Measurements from ENCODE around the gene CDH13.

The CDH13 gene

DNA sequence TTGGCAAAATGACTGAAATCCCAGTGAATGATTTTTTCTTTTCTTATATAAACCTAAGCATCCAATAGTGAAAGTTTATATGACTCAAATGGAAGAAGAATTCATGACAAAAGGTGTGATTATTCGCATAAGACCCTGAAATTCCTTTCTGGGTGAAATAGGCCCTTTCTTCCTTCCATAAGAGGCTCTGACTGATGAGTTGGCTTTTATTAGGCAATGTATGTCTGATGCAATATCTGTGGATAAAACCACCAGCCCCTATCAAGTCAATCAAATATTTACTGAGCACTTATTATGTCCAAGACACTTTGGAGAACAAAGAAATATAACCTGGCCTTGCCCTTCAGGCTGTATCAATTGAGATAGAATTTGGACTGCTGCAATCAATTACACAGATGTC, 316.6 kb downstream of the CDH13 start:
- DNase-seq (ENCODE audit: low read depth in 3 of 3): no peak

- no peak for DNase-seq (ENCODE audit: low read depth in 3 of 3)
These were observed 318.8 kb downstream of the CDH13 start for GRCh38 chr16:82945420-82946101.

- DNase-seq (ENCODE audit: low read depth in 3 of 3): no peak
These were observed 320.9 kb downstream of the CDH13 start for GRCh38 chr16:82947698-82948097.

- no peak for DNase-seq (ENCODE audit: low read depth in 3 of 3)
These were observed 322.2 kb downstream of the CDH13 start for GRCh38 chr16:82949016-82949415.

- DNase-seq (ENCODE audit: low read depth in 3 of 3): no peak
These were observed 326.7 kb downstream of the CDH13 start for GRCh38 chr16:82953517-82953916.

DNA sequence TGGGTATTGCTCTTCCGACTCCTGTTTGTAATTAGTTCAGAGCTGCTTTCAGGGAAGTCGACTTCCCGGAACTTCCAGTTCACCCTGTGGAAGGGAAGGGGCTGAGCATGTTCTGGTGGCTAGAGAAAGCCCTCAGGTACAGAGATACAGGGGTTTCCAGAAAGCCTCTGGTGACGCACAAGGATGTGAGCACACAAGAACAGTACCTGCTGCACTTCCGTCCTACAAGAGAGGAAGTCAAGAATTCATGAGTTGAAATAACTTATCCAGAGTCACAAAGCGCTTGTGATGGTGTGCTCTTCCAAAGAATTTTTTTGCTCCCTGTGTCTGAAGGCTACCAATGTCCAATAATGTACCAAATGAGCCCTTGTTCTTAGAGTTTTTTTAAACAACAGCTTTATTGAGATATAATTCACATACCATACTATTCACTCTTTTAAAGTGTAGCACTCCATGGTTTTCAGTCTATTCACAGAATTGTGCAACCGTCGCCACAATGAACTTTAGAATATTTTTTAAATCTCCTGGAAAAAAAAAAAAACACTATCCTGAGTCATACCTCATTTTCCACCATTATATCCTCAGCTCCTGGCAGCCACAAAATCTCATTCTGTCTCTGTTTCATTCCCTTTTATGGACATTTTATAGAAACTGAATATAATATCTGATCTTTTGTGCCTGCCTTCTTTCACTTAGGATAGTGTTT, 327.6 kb downstream of the CDH13 start:
- DNase-seq (ENCODE audit: low read depth in 3 of 3): no peak

GRCh38 chr16:82955741-82956348, 329.1 kb downstream of the CDH13 start:
- no peak for DNase-seq (ENCODE audit: low read depth in 3 of 3)

DNA sequence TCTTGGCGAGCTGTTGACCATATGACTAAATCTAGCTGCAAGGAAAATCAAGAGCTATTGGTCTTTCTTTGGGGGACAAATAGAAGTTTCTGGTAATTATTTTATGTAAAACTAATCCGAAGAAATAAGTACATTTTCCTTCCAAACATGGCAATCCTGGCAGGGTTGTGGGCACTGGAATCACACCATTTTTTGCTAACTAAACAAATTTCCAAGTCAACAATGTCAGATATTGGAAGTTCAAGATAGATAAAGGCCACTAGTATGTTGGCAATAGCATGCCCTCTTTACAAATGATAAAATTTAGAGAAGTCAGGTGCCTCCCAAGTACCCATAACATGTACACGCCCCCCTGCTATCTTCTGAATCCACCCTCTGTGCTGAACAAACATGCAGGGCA, 330.4 kb downstream of the CDH13 start:
- no peak for DNase-seq (ENCODE audit: low read depth in 3 of 3)

DNA sequence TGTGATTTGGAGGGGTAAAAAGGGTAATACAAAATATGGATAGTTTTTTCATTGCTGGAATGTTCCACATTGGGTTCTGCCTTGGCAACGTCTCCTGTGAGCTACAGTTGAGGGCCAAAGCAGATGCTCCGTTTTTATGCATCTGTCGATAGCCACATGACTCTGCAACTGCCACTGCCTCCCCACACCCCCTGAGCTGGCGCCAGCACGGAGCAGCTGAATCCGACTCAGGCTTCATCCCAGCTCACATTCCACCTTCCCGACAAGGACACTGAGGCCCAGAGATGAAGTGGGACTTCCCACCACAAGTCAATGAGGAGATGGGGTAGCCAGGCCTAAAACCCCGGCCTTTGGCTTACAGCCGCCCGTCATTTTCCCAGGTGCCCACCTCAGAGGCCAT, 334.1 kb downstream of the CDH13 start:
- no peak for DNase-seq (ENCODE audit: low read depth in 3 of 3)

- no peak for DNase-seq (ENCODE audit: low read depth in 3 of 3)
These were observed 336.9 kb downstream of the CDH13 start for GRCh38 chr16:82963653-82964052.

- DNase-seq (ENCODE audit: low read depth in 3 of 3): no peak
These were observed 339.0 kb downstream of the CDH13 start for GRCh38 chr16:82965808-82966207.

GRCh38 chr16:82967424-82967823, 340.7 kb downstream of the CDH13 start:
- no peak for DNase-seq (ENCODE audit: low read depth in 3 of 3)

DNA sequence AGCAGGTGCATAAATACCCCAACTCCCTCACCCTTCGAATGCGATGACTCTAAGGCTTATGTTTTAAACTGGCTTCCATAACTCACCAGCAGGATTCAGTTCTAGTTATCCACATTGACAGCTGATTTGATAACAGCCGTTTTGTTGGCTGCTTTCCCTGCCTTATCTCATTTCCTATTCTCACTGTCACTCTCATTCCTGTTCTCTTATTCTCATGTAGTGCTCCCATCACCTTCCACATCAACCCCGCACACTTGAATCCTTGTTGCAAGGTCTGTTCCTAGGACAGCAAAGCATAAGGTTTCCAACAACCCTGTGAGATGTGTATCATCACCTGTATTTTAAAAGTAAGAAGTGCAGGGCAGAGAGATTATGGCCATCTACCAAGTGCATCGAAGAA, 344.4 kb downstream of the CDH13 start:
- no peak for DNase-seq (ENCODE audit: low read depth in 3 of 3)

GRCh38 chr16:82972331-82972919, 345.7 kb downstream of the CDH13 start:
- no peak for DNase-seq (ENCODE audit: low read depth in 3 of 3)

DNA sequence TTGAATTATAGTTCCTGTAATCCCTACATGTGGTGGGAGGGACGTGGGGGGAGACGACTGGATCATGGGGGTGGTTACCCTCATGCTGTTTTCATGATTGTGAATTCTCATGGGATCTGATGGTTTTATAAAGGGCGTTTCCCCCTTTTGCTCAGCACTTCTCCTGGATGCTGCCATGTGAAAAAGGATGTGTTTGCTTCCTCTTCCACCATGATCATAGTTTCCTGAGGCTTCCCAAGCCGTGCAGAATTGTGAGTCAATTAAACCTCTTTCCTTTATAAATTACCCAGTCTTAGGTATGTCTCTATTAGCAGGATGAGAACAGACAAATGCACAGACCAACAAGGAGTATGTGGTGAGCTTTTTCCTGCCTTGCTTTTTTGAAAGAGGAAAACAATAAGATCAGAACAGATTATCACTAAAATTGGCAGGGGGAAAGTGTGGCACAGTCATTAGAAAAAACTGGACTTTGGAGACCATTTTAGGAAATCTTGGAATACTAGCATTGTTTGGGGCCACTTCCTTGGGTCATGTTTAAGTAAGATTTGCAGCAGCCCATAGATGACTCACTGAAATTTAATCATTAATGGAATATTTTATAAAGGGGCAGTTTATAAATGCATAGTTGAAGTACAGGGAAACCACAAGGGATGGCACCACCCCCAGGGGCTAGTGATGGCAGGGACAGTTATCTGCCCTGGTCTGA, 352.8 kb downstream of the CDH13 start:
- no peak for DNase-seq (ENCODE audit: low read depth in 3 of 3)

- DNase-seq (ENCODE audit: low read depth in 3 of 3): no peak
These were observed 354.0 kb downstream of the CDH13 start for GRCh38 chr16:82980810-82981209.

DNA sequence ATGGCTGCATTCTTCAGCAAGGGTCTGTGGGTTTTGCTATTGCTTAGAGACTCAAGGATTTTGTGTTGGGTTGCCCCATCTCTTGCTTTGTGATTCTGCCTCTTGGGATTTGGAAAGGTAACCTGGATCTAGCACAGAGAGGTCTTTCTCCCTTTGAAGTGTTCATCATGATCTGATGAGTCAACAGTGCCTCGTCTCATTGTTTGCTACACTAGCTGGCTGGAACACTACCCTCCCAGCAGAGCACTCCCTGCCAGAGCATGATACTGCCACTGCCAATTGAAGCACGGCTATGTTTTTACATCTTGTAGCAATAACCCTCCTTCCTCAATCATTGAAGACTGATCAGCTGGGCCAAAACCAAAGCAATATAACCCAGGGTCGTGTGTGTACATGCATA, 361.0 kb downstream of the CDH13 start:
- DNase-seq (ENCODE audit: low read depth in 3 of 3): no peak

DNA sequence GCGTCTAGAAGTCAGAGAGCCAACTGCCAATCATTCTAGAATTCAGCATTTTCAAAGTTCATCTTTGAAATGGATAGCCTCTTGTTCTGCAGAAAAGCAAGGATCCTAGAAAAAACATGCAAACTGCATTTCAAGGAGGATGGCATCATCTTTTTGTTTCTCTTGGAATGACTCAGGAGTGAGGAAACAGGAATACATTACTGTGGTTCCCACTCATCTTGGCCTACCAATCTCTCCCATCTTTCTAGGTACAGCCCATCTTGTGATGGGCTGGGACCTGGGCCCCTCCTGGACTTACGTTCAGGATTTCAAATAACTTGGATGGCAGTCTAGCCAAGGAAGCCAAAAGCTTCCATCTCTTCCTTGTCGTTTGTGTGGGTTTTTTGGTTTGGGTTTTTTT, 363.4 kb downstream of the CDH13 start:
- DNase-seq (ENCODE audit: low read depth in 3 of 3): no peak

DNA sequence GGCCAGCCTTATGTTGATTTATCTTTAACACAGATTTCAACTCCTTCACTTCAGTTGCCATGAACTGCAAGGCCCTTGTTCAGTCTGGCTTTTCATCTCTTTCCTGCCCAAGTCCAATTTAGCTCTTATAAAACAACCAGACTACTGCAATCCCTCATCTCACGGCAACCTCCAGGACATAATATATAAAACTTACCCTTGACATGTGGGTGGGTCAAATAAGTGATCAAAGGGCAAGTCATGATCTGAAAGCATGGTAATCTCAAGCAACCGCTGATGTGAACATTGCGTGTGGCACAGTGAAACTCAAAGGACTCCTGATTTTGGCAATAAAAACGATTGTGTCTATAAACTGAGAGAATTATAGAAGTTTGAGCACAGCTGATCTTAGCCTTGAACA, 364.6 kb downstream of the CDH13 start:
- DNase-seq (ENCODE audit: low read depth in 3 of 3): no peak

DNA sequence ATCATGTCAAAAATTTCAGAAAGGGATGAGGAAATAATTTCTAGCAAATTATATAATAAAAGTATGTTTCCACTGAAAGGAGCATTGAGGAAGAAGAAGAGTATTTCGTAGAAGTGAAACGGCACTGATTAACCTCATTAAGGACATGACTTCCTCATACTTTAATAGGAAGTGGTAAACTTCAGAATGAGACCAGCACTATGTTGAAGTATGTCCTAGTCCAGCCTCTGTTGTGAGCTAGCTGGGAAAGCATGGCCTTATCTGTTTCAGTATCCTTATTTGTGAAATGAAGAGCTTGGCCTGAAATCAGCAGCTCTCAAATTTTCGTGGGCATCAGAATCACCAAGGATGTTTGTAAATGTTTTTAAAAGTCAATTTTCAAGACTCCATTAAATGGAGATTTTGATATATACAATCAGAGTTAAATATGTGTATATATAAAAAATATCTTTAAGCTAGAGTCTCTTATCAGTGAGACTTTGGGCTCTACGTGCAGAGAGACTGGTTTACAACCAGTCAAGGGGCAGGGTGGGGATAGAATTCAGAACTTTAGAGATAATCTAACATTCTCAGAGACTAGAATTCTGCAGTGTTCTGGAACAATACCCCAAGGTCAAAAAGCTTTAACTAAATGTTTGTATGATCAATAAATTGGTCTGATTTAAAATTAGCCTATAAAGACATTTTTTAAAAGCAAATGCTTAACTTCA, 365.4 kb downstream of the CDH13 start:
- DNase-seq (ENCODE audit: low read depth in 3 of 3): no peak

DNA sequence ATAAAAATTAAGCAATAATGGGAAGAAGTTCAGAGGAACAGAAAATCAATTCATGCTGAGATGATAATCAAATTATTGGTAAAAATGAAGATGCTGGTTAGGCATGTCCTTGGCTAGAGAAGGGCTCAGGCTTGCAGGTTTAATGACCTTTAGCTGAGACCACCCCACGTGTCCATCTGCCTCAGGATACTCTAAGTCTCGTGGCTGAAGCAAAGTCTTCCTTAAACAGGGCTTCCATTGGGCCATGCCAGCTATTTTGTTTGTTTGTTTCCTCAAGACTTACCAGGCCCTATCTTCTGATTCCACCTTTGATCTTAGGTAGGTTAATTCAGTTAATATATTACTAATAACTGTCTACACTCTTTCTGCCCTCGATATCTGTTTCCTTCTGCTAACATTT, 366.0 kb downstream of the CDH13 start:
- DNase-seq (ENCODE audit: low read depth in 3 of 3): no peak

- no peak for DNase-seq (ENCODE audit: low read depth in 3 of 3)
These were observed 366.6 kb downstream of the CDH13 start for GRCh38 chr16:82993415-82993814.
